WTC11 (cell line): ENCODE measurements around the gene GSTA1.

ENCODE experiments used
- CREB1 ChIP-seq: sonication (generic); formaldehyde crosslinking; IDR thresholded peaks from 2 replicates; pipeline ENCODE4 v1.8.0; 2023; ENCODE audit warnings: mild to moderate bottlenecking, missing genetic modification reagents
- ESRRA ChIP-seq: sonication (generic); formaldehyde crosslinking; IDR thresholded peaks from 2 replicates; pipeline ENCODE4 v1.8.1; 2022; ENCODE audit warnings: mild to moderate bottlenecking, missing genetic modification reagents, borderline replicate concordance
- ETV6 ChIP-seq: sonication (generic); formaldehyde crosslinking; IDR thresholded peaks from 2 replicates; pipeline ENCODE4 v1.8.1; 2022; ENCODE audit warnings: mild to moderate bottlenecking, missing genetic modification reagents
- NR1H2 ChIP-seq: sonication (generic); formaldehyde crosslinking; IDR thresholded peaks from 2 replicates; pipeline ENCODE4 v1.9.0; 2021; ENCODE audit warnings: mild to moderate bottlenecking, moderate library complexity, missing genetic modification reagents
- NR2C2 ChIP-seq: sonication (generic); formaldehyde crosslinking; IDR thresholded peaks from 2 replicates; pipeline ENCODE4 v1.8.0; 2022; ENCODE audit warnings: mild to moderate bottlenecking, missing genetic modification reagents
- TEAD1 ChIP-seq: sonication (generic); formaldehyde crosslinking; IDR thresholded peaks from 2 replicates; pipeline ENCODE4 v1.8.0; 2022; ENCODE audit warnings: mild to moderate bottlenecking, missing genetic modification reagents
- ZNF317 ChIP-seq: sonication (generic); formaldehyde crosslinking; IDR thresholded peaks from 2 replicates; pipeline ENCODE4 v1.8.1; 2023; ENCODE audit warnings: low read depth, mild to moderate bottlenecking, moderate library complexity, missing genetic modification reagents, borderline replicate concordance
- ZNF423 ChIP-seq: fragments of 250-450 bp; sonication (Bioruptor Pico); IDR thresholded peaks from 2 replicates; pipeline ENCODE4 v2.1.2; 2022; ENCODE audit warnings: mild to moderate bottlenecking, moderate library complexity
- TF ChIP-seq, protein P1 (sequence below): sonication (generic); formaldehyde crosslinking; IDR thresholded peaks from 2 replicates; pipeline ENCODE4 v1.8.0; 2023; ENCODE audit warnings: missing genetic modification reagents, mild to moderate bottlenecking, borderline replicate concordance
- TF ChIP-seq, protein P2 (sequence below): fragments of 200-600 bp; IDR thresholded peaks from 2 replicates; pipeline ENCODE4 v1.8.0; 2022; ENCODE audit warnings: antibody characterized with exemption
- TF ChIP-seq, protein P3 (sequence below): sonication (generic); formaldehyde crosslinking; IDR thresholded peaks from 2 replicates; pipeline ENCODE4 v1.8.0; 2022; ENCODE audit warnings: missing genetic modification reagents
- TF ChIP-seq, protein P4 (sequence below): sonication (generic); formaldehyde crosslinking; conservative IDR thresholded peaks from 2 replicates; pipeline ENCODE4 v1.8.1; 2023; ENCODE audit warnings: mild to moderate bottlenecking, low read depth, missing genetic modification reagents, moderate library complexity

DNA sequence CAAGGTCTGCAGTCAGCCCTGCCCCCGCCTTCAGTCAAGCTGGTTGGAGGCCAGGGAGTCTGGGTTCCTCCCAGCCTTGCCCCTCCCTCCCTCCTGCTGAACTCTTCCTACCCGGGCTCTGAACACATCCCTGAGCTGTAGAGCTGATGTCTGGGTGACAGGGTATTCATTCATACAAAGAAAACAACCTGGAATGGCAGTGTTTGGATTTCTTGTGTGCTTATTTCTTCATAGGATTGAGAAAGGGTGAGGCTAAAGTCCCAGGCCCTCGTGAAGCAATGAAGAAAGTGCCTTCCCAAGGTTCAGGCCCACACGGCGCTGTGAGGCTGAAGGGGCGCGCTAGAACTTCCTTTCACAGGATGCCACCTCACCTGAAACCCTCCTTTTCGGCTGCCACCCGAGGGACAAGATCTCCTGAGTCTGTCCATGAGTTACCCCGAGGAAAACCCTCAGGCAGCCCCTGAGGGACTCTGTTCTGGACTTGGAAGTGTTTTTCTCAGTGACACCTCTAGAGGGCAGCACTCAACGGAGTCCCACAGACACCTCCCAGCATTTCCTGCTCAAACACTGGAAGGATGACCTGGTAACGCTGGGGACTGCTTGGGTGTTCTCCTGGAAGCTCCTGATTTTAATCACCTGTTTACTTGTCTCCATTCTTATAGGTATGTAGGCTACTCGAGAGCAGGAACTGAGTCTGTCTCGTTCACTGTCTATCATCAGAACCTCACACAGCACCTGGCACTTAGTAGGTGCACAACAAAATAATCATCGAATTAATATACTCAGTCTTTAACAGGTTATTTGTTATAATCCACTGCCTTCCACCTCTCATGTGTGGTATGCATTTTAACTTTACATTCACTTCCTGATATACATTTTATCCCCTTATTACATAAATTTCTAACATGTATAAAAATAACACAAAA is 11.8 kb upstream of the GSTA1 start:
- TF ChIP-seq, protein P1, sequence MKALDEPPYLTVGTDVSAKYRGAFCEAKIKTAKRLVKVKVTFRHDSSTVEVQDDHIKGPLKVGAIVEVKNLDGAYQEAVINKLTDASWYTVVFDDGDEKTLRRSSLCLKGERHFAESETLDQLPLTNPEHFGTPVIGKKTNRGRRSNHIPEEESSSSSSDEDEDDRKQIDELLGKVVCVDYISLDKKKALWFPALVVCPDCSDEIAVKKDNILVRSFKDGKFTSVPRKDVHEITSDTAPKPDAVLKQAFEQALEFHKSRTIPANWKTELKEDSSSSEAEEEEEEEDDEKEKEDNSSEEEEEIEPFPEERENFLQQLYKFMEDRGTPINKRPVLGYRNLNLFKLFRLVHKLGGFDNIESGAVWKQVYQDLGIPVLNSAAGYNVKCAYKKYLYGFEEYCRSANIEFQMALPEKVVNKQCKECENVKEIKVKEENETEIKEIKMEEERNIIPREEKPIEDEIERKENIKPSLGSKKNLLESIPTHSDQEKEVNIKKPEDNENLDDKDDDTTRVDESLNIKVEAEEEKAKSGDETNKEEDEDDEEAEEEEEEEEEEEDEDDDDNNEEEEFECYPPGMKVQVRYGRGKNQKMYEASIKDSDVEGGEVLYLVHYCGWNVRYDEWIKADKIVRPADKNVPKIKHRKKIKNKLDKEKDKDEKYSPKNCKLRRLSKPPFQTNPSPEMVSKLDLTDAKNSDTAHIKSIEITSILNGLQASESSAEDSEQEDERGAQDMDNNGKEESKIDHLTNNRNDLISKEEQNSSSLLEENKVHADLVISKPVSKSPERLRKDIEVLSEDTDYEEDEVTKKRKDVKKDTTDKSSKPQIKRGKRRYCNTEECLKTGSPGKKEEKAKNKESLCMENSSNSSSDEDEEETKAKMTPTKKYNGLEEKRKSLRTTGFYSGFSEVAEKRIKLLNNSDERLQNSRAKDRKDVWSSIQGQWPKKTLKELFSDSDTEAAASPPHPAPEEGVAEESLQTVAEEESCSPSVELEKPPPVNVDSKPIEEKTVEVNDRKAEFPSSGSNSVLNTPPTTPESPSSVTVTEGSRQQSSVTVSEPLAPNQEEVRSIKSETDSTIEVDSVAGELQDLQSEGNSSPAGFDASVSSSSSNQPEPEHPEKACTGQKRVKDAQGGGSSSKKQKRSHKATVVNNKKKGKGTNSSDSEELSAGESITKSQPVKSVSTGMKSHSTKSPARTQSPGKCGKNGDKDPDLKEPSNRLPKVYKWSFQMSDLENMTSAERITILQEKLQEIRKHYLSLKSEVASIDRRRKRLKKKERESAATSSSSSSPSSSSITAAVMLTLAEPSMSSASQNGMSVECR = no peak
- TF ChIP-seq ZNF423 (CRISPR knock-in tag) (no peak), ESRRA (CRISPR knock-in tag) (no peak), CREB1 (CRISPR knock-in tag) (no peak), TEAD1 (no peak), NR1H2 (CRISPR knock-in tag) (no peak), NR2C2 (CRISPR knock-in tag) (no peak), ETV6 (no peak), ZNF317 (no peak)
- TF ChIP-seq, protein P2, sequence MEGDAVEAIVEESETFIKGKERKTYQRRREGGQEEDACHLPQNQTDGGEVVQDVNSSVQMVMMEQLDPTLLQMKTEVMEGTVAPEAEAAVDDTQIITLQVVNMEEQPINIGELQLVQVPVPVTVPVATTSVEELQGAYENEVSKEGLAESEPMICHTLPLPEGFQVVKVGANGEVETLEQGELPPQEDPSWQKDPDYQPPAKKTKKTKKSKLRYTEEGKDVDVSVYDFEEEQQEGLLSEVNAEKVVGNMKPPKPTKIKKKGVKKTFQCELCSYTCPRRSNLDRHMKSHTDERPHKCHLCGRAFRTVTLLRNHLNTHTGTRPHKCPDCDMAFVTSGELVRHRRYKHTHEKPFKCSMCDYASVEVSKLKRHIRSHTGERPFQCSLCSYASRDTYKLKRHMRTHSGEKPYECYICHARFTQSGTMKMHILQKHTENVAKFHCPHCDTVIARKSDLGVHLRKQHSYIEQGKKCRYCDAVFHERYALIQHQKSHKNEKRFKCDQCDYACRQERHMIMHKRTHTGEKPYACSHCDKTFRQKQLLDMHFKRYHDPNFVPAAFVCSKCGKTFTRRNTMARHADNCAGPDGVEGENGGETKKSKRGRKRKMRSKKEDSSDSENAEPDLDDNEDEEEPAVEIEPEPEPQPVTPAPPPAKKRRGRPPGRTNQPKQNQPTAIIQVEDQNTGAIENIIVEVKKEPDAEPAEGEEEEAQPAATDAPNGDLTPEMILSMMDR = peak; percentile 62
- TF ChIP-seq, protein P3, sequence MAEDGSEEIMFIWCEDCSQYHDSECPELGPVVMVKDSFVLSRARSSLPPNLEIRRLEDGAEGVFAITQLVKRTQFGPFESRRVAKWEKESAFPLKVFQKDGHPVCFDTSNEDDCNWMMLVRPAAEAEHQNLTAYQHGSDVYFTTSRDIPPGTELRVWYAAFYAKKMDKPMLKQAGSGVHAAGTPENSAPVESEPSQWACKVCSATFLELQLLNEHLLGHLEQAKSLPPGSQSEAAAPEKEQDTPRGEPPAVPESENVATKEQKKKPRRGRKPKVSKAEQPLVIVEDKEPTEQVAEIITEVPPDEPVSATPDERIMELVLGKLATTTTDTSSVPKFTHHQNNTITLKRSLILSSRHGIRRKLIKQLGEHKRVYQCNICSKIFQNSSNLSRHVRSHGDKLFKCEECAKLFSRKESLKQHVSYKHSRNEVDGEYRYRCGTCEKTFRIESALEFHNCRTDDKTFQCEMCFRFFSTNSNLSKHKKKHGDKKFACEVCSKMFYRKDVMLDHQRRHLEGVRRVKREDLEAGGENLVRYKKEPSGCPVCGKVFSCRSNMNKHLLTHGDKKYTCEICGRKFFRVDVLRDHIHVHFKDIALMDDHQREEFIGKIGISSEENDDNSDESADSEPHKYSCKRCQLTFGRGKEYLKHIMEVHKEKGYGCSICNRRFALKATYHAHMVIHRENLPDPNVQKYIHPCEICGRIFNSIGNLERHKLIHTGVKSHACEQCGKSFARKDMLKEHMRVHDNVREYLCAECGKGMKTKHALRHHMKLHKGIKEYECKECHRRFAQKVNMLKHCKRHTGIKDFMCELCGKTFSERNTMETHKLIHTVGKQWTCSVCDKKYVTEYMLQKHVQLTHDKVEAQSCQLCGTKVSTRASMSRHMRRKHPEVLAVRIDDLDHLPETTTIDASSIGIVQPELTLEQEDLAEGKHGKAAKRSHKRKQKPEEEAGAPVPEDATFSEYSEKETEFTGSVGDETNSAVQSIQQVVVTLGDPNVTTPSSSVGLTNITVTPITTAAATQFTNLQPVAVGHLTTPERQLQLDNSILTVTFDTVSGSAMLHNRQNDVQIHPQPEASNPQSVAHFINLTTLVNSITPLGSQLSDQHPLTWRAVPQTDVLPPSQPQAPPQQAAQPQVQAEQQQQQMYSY (CRISPR knock-in tag) = no peak
- TF ChIP-seq, protein P4, sequence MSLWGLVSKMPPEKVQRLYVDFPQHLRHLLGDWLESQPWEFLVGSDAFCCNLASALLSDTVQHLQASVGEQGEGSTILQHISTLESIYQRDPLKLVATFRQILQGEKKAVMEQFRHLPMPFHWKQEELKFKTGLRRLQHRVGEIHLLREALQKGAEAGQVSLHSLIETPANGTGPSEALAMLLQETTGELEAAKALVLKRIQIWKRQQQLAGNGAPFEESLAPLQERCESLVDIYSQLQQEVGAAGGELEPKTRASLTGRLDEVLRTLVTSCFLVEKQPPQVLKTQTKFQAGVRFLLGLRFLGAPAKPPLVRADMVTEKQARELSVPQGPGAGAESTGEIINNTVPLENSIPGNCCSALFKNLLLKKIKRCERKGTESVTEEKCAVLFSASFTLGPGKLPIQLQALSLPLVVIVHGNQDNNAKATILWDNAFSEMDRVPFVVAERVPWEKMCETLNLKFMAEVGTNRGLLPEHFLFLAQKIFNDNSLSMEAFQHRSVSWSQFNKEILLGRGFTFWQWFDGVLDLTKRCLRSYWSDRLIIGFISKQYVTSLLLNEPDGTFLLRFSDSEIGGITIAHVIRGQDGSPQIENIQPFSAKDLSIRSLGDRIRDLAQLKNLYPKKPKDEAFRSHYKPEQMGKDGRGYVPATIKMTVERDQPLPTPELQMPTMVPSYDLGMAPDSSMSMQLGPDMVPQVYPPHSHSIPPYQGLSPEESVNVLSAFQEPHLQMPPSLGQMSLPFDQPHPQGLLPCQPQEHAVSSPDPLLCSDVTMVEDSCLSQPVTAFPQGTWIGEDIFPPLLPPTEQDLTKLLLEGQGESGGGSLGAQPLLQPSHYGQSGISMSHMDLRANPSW (CRISPR knock-in tag) = no peak
